Ishikawa (cell line): ENCODE results near the gene TOP2A.

Source experiments
- EP300 ChIP-seq: IDR thresholded peaks from 2 replicates; pipeline ENCODE4 v1.6.1; 2012; ENCODE audit warnings: borderline replicate concordance
- TAF1 ChIP-seq: IDR thresholded peaks from 2 replicates; pipeline ENCODE4 v1.6.1; 2012; ENCODE audit warnings: low read depth, mild to moderate bottlenecking

The TOP2A gene

GRCh38 chr17:40338941-40339649 is 78.6 kb downstream of the TOP2A start:
- TF ChIP-seq TAF1 (0 out of 2 replicates have a peak, but pooled peaks have one; percentile 12), EP300 (no peak)
